EH (cell line): Measurements from ENCODE around the gene KHDRBS1.
A peak's percentile ranks its signal among the peaks of the same experiment; 100 is the strongest.
"Not testable (repeated sequence)": the region's sequence is repeated elsewhere in the genome, so short reads cannot be mapped to it uniquely, and the experiment has no call there.

ENCODE experiments used
- DNase-seq: peaks from one replicate; pipeline ENCODE4 v3.0.0-alpha.2; 2015; ENCODE audit warnings: low read depth

KHDRBS1 gene, protein sequence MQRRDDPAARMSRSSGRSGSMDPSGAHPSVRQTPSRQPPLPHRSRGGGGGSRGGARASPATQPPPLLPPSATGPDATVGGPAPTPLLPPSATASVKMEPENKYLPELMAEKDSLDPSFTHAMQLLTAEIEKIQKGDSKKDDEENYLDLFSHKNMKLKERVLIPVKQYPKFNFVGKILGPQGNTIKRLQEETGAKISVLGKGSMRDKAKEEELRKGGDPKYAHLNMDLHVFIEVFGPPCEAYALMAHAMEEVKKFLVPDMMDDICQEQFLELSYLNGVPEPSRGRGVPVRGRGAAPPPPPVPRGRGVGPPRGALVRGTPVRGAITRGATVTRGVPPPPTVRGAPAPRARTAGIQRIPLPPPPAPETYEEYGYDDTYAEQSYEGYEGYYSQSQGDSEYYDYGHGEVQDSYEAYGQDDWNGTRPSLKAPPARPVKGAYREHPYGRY

DNA sequence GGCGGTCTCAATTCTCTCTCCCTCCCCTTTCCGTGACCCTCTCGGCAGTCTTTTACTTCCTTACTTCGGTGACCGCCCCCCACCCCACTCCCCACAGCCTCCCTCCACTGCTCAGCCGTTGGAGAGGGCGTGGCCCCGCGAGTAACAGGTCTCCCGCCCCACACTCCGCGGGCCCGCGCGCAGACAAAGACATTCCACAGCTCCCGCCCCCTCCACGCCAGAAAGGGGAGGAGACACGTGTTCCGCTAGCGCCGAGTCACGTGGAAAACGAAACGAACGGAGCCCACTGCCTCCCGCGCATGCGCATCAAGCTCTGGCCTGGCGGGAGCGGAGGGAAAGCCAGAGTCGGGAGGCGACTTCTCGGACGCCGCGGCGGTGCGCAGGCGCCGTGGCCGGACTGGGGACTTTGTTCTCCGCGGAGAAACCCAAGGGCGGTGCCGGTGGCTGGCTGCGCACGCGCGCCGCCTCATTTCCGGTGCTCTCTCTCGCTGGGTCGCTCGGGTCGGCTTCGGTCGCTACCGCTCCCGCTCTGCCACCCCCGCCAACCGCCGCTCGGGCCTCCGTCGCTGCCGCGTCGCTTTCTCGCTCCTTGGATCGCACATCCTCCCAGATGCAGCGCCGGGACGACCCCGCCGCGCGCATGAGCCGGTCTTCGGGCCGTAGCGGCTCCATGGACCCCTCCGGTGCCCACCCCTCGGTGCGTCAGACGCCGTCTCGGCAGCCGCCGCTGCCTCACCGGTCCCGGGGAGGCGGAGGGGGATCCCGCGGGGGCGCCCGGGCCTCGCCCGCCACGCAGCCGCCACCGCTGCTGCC, at the start of gene KHDRBS1:
KHDRBS1 (plus strand) TSS at position 483 of the 813 bp plus-strand sequence; CDS start at position 611, 128 bp downstream.
- peak; percentile 99 for DNase-seq

DNA sequence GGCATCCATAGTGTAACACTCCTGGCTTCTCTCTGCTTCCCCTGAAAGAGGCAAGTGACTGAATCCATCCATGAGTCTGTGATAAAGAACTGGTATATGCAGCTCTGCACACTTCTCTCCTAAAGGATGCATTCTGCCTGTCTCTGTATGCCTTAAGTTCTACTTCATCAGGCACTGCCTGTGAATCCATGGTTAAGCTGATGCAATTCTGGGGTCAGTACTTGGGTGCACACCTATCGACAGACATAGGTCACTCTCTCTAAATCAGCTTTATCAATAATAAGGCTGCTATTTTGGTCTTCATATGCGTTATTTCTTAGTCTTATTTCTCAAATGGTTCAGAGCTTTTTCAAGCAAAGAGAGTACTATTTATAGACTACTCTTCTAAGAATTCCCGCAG, 42.8 kb upstream of the KHDRBS1 start:
- DNase-seq = no peak

DNA sequence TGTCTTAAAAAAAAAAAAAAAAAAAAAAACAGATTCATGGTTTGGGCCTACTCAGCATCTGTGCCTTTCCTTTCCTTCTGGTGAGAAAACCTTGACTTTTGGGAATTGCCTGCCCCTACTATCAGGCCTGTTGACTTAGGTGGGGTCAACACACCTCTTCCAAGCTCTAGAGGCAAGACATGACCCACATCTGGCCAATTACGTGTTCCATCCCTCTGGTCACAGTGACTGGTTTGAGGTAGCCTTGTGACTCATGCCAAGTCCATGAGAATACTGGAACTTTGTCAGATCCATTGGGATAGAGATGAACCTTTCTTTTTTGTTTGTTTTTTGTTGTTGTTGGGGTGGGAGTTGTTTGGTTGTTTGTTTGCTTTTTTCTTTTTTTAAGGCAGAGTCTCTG, 37.3 kb upstream of the KHDRBS1 start:
- peak; percentile 66 for DNase-seq

DNA sequence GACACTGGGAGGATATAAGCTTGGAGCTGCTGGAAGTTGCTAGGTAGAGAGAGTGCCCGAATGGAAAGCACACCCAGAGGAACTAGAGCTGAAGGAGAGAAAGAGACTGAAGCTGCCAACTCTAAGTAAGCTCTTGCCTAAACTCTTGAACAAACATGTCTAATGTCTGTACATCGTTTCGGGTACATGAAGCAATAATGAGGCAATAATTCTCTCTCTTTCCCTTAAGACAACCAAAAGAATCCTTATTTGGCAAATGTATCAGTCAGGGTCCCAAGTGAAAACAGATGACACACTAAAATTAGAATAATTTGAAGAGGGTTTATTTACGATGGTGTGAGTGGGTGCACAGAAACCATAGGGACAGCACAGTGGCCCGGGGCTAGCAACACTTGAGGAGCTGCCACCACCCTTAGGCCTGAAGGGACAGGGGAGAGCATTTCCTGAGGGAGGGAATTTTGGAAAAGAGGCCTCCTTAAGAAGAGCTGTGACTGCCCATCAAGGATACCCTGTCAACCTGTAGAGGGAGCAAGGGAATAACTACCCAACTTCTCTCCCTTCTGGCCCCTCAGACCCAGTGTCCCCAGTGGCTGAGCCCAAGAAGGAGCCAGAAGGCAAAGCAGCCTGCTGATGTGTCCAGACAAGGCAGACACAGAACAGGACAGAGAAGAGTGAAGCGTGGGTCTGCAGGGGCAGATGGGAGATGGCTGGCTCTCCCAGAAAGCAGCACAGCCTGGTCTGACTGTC, 36.1 kb upstream of the KHDRBS1 start:
- DNase-seq = peak; percentile 86

DNA sequence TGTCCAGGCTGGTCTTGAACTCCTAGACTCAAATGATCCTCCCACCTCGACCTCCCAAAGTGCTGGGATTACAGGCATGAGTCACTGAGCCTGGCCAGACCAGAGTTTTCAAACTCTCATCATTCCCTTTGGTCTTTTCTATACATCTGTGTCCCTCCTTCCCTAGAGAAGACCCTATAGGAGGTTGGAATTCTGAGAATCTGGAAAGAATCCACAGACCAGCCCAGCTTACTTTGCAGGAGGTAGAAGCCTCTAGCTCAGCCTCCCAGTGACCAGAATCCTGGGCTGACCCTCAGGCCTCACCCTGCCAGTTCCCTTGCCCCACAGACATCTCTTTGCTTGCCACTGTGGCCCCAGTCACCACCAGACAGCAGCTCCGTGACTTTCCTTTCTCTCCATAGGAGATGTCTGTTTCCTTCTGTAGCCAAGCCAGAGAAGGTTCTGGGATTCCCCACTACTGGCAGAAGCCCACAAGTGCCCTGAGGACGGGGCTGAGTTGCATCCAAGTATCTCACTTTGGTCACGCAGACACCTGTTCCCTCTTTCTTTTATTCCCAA, 34.7 kb upstream of the KHDRBS1 start:
- DNase-seq = peak; percentile 46

DNA sequence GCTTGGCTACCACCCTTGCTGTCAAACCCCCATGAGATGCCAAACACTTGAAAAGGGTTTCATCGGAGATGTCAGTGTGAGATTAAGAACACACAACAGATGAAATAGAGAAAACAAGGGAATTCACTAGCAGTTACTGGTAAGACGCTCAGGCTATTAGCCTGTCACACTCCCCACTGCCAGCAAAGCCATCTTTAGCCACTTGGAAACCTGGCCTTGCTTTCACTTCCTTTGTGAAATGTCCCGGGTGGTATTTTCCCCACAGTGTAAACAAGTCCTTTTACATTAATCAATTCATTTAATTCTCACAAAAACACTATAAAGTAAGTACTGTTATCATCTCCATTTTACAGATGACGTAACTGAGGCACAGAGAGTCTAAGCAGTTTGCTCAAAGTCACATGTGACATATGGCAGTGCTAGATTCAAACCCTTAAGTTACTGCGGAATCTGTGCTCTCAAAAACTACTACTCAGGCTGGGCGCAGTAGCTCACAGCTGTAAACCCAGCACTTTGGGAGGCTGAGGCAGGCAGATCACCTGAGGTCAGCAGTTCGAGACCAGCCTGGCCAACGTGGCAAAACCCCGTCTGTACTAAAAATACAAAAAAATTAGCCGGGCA, 32.7 kb upstream of the KHDRBS1 start:
- DNase-seq = no peak

DNA sequence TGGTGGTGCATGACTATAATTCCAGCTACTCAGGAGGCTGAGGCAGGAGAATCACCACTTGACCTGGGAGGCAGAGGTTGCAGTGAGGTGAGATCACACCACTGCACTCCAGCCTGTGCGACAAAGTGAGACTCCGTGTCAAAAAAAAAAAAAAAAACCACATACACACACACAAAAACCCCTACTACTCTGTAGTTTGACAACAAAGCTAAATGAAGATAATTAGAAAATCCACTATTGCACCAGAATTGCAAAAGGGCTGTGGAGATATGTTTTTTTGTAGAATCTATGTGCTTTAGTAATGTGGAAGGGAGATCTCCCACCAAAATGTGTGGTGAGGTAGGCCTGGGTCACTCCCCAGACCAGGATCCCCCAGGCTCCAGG, 32.2 kb upstream of the KHDRBS1 start:
- no peak for DNase-seq

DNA sequence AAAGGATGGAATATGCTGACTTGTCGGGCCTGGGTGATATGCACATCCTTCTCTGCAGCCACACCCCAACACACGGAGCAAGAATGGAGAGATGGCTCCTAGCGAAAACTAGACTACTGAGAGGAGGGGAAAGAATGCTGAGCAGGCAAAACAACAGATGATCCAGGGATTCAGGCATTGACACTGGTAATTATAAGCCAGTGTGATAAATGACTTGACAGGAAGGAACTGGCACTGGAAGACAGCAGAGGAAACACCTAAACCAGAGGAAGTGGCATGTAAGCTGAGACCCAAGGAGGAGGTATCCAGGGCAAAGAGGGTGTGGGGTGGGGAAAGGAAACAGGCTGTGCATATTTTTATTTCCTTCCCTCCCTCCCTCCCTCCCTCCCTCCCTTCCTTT, 31.7 kb upstream of the KHDRBS1 start:
- DNase-seq = peak; percentile 18

DNA sequence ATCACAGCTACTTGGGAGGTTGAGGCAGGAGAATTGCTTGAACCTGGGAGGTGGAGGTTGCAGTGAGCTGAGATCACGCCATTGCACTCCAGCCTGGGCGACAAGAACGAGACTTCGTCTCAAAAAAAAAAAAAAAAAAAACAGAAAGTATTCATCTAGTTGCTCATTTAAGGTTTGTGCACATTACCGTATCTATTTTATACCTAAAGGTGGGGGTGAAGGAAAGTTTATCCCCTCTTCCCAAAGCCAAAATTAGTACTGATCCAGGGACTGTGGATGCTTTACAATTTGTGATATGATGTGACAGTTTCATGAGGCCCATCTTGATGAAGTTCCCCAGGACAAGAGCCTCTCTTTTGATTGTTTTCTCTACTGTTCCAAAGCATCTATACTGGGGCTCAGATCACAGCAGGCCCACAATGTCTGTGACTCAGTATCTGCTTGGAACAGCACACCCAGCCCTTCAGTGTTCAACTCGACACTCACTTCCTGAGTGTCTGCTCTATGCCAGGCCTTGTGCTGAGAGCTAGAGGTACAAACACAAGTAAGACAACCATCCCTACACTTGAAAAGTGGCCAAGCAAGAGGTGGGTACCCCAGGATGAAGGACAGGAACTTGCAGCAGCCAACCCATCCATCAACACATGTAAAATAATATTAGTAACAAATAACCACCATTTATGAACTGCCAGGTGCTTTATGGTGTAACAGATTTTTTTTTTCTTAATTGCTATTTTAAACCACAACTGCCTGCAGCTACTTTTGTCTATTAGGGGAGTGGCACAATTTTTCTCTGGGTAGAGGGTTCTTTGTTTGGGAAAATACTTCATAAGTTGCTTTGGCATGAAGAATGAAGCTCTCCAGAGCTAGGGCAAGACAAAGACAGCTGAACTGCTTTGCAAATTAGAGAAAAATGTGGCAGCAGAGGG, 29.0 kb upstream of the KHDRBS1 start:
- peak; percentile 58 for DNase-seq

DNA sequence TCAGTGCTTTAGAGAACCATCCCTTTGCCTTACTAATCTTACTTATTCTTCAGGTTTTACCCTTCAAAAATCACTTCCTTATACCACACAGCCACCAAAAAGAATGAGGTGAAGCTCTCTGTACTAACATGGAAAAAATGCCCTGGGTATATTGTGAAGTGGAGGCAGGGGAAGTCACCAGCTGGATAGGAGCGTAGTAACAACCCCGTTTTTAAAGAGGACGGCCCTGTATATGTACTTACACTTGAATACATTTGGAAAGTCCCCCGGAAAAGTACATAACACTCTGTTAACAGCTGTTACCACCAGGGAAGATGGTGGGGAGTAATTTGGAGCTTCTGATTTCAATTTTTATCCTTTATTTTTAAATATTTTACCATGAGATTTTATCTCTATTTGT, 28.2 kb upstream of the KHDRBS1 start:
- DNase-seq = peak; percentile 11

DNA sequence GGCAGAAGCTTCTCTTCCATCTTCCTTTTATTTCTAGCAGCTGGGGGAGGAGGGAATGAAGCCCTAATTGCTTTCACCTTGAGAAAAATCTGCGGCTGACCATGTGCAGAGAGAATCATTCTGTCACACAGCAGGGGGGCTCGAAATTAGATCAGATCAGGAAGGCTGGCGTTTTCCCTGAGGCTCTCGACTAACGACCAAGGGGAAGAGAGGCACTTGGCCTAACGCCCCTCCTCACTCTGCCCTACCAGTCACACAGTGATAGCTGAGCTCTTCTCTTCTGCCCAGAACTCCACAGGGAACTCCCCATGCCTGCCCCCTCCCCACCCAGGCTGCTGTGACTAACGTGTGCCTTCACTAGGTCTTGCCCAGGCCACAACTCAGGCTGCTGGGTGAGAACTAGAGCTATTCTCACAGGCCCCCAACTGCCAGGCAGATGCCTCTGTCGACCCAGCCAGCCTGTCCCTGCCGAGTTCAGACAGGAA, 26.5 kb upstream of the KHDRBS1 start:
- DNase-seq = peak; percentile 43

DNA sequence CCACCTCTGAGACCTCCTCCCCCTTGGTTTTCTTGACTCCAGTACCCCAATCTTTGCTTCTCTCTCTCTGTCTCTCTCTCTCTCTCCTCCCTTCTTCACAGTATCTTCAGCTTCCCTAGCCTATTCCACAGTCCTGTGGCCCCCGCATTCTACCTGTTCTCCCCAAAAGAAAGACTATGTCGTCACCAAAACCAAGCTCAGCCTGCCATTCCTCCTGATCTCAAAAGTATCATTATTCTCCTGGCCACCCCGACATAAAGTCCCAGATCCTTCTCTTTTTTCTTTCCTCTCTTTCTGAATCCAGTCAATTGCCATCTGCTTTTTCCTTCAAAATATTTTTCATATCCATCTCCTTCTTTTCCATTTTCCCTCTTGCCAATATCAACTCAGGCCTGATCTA, 23.7 kb upstream of the KHDRBS1 start:
- no peak for DNase-seq

DNA sequence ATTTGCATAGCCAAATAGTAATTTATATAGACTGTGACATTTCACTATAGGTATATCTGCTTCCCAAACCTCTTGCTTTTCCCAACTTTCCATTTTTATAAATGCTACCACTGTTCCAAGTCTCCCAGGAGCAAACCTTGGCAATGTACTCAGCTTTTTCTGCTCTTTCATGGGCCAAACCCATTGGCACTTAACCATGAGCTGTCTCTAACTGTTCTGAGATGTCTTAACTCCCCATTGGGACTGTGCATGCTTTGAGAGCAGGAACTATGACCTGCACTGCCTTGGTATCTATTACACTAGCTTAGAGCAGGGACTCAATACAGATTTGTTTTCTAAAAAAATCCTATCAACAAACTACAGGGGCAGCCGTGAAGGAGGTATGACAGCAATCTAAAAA, 22.5 kb upstream of the KHDRBS1 start:
- DNase-seq = no peak

DNA sequence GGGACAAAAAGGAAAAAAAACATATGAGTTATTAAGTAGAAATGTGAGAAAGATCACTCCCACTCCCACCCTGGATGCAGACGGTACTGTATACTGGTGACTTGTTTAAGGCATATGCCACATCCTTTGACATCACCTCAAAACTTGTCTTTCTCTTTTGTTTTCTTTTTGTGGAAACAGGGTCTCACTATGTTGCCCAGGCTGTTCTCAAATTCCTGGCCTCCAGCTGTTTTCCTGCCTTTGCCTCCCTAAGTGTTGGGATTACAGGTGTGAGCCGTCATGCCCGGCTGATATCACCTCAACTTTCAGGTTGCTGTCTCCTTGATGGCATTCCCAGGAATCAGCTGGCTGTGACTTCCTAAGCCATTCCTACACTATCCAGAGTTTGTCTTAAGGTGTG, 18.4 kb upstream of the KHDRBS1 start:
- DNase-seq = no peak

DNA sequence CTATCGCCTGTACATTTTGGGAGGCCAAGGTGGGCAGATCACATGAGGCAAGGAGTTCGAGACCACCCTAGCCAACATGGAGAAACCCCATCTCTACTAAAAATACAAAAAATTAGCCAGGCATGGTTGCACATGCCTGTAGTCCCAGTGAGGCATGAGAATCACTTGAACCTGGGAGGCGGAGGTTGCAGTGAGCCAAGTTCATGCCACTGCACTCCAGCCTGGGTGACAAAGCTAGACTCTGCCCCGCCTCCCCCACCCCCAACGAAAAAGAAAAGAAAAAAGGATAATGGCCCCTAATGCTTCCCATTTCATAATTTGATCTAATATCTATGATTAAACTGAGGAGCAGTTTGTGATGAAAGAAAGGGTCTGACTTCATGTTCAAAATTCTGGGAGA, 17.5 kb upstream of the KHDRBS1 start:
- DNase-seq = not testable (repeated sequence)

DNA sequence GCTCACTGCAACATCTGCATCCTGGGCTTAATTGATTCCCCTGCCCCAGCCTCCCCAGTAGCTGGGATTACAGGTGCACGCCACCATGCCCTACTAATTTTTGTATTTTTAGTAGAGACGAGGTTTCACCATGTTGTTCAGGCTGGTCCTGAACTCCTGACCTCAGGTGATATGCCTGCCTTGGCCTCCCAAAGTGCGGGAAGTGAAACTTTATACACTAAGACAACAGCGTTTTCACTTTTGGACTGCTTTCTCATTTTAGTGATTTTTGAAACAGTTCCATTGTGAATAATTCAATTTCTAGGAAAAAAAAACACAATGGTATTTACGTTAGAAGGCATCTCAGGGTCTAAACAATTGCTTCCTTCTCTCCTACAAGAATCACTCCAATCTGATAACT, 11.8 kb upstream of the KHDRBS1 start:
- no peak for DNase-seq

DNA sequence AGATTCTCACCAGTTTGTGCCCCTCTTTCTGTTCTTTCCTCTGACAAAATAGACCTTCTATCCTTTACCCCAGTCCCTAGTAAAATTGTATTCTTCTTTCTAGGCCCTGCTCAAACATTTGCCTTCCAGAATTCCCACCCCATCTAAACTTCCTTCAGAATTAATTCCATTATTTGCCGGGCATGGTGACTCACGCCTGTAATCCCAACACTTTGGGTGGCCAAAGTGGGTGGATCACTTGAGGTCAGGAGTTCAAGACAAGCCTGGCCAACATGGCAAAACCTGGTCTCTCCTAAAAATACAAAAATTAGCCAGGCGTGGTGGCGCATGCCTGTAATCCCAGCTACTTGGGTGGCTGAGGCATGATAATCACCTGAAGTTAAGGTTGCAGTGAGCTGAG, 11.4 kb upstream of the KHDRBS1 start:
- DNase-seq = peak; percentile 21

DNA sequence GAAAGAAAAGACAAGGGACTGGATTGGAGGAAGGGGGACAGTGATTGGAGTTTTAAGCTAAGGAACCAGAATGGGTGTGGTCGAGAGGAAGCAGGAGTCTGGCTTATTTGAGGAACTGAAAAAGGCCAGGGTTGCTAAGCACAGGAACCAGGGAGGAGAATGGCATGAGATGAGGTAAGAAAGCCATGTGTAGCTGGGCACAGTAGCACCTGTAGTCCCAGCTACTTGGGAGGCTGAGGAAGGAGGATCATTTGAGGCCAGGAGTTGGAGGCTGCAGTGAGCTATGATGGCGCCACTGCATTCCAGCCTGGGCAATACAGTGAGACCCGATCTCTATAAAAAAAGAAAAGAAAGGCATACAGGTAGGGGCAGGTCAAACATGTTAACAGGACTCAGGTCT, 8.1 kb upstream of the KHDRBS1 start:
- no peak for DNase-seq

DNA sequence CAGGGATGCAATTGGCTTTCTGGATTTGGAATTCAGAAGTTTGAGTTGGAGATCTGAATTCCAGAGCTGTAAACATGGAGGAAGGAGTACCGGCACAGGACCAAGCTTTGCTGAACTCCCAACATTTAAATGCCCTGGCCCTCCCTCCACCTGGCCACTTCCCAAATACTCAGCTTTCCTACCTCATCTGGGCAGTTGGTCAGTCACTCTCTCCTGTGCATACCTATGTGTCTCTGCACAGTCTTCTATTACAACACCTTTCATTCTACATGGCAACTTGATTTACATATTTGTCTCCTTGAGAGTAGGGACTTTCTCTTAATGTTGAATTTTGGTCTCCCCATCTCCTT, 6.1 kb upstream of the KHDRBS1 start:
- no peak for DNase-seq

DNA sequence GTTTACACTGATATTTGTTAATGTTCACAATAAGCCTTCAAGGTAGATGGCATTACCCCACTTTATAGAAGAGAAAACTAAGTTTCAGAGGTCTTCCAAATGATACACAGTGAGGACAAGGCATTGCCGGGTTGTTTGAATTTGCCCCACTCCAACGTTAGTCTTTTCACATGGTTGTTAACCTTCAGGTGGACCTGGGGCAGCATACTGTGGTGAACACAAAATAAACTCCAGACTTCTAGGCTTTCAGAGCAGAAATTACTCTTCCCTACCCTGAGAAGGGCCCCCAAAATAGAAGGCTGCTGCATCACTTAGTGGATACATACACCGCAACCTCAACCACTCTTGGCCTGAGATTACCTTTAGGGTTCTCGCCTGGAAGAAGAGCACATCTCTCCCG, 3.4 kb upstream of the KHDRBS1 start:
- no peak for DNase-seq
